Hematopoietic multipotent progenitor cell treated with erythropoietin and hydrocortisone succinate and interleukin-3 and kit ligand, for 17 days (in vitro differentiated cells): ENCODE results near the gene RHOB.
A peak's percentile ranks its signal among the peaks of the same experiment; 100 is the strongest.

Experiments used
- DNase-seq: peaks from one replicate; pipeline ENCODE4 v3.0.0-alpha.2; 2015; ENCODE audit warnings: low spot score

The RHOB gene

DNA sequence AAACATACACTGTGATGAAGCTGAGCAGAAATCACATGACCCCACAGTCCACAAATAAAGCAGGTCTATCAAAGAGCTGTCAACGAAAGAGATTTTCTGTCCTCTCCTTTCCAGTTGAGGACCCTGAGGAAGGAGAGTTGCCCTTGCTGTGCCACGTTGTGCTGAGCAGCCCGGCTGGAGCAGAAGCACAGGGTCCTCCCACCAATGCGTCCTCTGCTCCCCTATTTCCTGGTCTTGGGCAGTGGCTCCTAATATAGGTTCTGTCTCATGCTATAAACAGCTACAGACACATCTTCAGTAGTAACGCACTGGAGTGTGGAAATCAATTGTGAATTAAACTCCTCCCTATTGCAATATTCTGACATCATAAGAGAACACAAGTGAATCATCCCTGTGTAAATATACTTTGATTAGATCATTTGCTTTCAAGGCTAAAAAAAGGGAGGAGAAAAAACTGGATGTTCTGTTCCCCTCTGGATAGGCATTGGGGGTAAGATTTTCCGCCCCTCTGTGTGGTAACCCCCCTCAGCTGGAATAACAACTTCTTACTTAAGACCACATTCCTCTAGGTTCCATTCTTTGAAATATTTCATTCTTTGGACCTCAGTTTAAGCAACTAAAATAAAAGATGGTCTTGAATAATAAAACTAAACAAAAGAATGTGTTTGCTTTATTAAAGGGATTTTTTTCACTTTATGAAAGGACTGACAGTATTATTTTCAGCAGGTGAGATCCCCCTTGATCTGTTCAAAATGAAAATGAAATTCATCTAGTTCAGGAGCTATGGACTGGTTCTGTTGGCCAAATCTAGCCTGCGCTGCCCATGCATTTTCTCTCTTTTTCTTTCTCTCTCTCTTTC is 8.3 kb upstream of the RHOB start:
- no peak for DNase-seq

DNA sequence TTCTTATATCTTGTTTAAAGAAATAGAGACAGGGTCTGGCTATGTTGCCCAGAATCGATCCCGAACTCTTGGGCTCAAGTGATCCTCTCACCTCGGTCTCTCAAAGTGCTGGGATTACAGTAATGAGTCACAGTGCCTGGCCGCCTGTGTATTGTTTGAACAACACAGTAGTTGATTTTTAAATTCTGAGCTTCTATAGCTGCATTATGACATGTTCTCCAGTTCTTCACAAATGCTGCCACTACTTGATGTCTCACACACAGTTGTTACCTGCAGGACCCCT is 7.7 kb upstream of the RHOB start:
- DNase-seq, result no peak

DNA sequence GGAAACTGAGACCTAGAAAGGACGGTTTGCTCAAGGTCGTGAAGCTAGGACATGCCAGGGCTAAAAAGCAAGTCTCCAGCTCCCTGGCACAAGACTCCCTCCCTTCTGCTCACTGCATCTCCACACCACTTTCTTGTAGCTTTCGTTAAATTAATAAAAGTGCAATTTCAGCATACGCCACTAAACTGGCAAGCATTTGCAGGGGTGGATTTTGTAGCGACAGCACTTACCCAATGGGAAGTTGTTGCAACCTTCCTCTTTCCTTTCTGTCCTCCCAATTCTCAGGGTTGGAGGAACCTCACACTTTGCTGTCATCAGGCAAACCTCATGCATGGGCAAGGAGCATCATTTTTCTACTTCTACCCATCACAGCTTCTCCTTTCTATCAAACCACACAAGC is 7.4 kb upstream of the RHOB start:
- no peak for DNase-seq

GRCh38 chr2:20440001-20440560 is 6.8 kb upstream of the RHOB start:
- no peak for DNase-seq

GRCh38 chr2:20443276-20443920 is 3.5 kb upstream of the RHOB start:
- DNase-seq, result peak; percentile 56

- no peak for DNase-seq
These were observed 2.5 kb upstream of the RHOB start for GRCh38 chr2:20444101-20444992.

DNA sequence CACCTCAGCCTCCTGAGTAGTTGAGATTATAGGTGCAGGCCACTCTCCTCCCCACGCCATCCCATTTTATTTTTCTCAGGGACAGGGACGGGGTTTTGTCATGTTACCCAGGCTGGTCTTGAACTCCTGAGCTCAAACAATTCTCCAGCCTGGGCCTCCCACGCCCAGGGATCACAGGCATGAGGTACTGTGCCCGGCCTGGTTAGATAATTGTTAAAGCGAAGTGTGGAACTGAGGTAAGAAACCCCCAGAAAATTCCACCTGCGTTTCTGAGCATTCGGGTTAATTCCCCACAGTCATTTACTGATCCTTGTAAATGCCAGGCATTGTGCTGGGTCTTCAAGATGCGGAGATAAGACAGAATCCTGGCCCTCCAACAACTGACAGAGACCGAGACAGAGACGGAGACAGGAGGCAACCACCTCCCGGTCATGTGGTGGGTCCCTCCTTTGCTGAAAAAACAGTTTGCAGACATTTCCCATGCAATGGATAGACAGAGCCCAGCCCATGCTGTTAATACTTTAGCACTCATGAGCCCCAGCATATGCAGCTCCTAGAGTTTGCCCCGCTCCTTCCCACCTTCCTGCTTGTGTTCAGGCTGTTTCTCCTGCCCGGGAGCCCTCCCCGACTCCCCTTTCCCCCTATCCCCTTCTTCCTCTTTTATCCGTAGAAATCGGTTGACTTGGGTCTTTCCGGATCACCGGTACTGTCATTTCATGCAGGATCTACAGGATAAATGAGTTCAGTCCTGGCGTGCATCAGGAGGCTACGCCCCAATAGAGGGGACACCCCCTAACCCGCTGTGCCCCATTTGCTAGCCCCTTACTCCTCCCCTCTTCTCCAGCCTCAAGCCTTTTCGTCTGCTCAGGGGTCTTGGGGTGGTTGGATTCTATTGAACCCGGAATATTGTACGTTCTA is 1.6 kb upstream of the RHOB start:
- no peak for DNase-seq

GRCh38 chr2:20446255-20446916 is 488 bp upstream of the RHOB start:
- DNase-seq, result no peak

DNA sequence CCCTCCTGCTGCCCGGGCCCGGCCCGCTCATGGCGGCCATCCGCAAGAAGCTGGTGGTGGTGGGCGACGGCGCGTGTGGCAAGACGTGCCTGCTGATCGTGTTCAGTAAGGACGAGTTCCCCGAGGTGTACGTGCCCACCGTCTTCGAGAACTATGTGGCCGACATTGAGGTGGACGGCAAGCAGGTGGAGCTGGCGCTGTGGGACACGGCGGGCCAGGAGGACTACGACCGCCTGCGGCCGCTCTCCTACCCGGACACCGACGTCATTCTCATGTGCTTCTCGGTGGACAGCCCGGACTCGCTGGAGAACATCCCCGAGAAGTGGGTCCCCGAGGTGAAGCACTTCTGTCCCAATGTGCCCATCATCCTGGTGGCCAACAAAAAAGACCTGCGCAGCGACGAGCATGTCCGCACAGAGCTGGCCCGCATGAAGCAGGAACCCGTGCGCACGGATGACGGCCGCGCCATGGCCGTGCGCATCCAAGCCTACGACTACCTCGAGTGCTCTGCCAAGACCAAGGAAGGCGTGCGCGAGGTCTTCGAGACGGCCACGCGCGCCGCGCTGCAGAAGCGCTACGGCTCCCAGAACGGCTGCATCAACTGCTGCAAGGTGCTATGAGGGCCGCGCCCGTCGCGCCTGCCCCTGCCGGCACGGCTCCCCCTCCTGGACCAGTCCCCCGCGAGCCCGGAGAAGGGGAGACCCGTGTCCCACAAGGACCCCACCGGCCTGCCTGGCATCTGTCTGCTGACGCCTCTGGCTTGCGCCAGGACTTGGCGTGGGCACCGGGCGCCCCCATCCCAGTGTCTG is 767 bp downstream of the RHOB start:
- peak; percentile 37 for DNase-seq

DNA sequence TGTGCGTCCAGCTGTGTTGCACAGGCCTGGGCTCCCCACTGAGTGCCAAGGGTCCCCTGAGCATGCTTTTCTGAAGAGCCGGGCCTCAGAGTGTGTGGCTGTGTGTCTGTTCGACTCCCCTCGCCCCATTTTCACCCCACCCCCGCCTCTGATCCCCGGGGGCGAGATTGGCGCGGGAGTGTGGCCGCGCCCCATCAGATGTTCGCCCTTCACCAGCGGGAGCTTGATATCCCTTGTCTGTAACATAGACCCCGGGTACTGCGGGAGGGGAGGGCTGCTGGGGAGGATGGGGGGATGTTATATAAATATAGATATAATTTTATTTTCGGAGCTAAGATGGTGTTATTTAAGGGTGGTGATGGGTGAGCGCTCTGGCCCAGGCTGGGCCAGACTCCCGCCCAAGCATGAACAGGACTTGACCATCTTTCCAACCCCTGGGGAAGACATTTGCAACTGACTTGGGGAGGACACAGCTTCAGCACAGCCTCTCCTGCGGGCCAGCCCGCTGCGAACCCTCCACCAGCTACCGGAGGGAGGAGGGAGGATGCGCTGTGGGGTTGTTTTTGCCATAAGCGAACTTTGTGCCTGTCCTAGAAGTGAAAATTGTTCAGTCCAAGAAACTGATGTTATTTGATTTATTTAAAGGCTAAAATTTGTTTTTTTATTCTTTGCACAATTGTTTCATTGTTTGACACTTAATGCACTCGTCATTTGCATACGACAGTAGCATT is 1.5 kb downstream of the RHOB start:
- no peak for DNase-seq

DNA sequence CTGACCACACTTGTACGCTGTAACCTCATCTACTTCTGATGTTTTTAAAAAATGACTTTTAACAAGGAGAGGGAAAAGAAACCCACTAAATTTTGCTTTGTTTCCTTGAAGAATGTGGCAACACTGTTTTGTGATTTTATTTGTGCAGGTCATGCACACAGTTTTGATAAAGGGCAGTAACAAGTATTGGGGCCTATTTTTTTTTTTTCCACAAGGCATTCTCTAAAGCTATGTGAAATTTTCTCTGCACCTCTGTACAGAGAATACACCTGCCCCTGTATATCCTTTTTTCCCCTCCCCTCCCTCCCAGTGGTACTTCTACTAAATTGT is 2.1 kb downstream of the RHOB start:
- DNase-seq, result no peak

DNA sequence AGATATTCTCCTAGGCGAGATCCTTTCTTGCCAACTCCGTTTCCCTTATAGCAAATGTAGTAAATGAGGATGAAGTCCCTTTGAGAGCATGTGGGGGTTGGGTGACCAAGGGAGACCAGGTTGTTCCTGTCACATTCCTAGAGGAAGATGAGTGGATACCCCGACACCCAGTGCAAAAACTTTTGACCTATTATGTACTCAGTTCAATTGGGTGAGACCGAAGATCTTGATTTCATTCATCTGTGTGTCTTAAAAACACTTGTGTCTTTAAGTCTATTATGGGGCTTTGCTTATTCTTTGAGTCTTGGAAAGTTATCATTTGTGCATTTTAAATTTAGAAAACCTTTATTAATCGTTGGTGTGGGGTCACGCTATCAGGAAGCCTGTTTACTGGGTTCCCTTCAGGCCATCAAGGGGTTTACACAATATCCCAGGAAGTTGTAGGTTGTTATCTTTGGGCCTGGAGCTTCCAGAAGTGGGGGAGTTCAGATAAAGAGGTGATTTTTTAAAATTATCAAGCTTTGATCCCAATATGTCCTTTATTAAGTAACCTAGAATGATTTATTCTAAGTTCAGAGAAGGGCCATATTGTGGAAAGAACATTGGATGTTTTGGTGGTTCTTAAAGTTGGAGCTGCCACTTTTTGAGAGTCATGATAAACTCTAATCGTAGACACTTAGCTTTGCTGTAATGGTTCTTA is 2.8 kb downstream of the RHOB start:
- no peak for DNase-seq

GRCh38 chr2:20450201-20450999 is 3.5 kb downstream of the RHOB start:
- no peak for DNase-seq

GRCh38 chr2:20451000-20451290 is 4.1 kb downstream of the RHOB start:
- DNase-seq, result no peak

GRCh38 chr2:20451341-20451740 is 4.5 kb downstream of the RHOB start:
- DNase-seq, result no peak

DNA sequence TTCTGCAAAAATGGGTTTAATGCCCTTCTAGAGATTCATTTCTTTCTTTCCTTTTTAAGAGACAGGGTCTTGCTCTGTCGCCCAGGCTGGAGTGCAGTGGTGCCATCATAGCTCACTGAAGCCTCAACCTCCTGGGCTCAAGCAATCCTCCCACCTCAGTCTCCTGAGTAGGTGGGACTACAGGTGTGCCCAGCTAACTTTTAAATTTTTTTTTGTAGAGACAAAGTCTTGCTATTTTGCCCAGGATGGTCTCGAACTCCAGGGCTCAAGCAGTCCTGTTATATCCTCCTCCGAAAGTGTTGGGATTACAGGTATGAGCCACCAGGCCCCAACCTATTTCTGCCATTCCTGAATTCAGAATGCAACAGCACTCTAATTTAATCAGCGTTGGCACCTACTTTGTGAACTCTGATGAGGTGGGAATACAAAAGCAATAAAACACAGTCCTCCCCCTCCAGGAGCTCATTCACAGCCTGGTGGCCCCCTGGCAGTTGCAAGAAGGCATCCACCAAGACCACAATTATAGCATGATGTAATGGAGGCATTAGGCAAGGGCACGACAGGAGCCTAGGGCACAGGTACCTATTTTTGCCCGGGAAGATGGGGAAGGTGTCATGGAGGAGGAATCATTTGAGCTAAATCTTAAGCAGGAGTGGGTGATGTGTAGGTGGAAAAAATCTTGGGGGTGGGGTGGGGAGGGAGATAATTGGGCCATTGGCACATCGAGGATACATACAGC is 5.1 kb downstream of the RHOB start:
- DNase-seq, result no peak

GRCh38 chr2:20452551-20452950 is 5.7 kb downstream of the RHOB start:
- DNase-seq, result no peak

- DNase-seq, result no peak
These were observed 6.2 kb downstream of the RHOB start for GRCh38 chr2:20453087-20453486.
